HT-29 (cell line): ENCODE results near the gene F13A1. TPM values are rescaled to one million over a fixed set of nuclear protein-coding genes. Genes with fewer than 3 reads are reported as not detected.

Experiments
- DNase-seq: peaks from one replicate; pipeline ENCODE4 v3.0.0-alpha.2; 2015; ENCODE audit warnings: low spot score
- total RNA-seq: library from RNA; depleted of rRNA; stranded (reverse); fragments of >200 nt; shearing (Covaris generic); gene quantifications from 2 replicates; pipeline ENCODE4 v1.2.3, GENCODE V29; 2014

F13A1 gene
- total RNA-seq, 1 experiment from 2014 or later = not detected

GRCh38 chr6:6195080-6195479 is 125.4 kb downstream of the F13A1 start:
- no peak for DNase-seq

GRCh38 chr6:6193221-6193745 is 127.2 kb downstream of the F13A1 start:
- no peak for DNase-seq

DNA sequence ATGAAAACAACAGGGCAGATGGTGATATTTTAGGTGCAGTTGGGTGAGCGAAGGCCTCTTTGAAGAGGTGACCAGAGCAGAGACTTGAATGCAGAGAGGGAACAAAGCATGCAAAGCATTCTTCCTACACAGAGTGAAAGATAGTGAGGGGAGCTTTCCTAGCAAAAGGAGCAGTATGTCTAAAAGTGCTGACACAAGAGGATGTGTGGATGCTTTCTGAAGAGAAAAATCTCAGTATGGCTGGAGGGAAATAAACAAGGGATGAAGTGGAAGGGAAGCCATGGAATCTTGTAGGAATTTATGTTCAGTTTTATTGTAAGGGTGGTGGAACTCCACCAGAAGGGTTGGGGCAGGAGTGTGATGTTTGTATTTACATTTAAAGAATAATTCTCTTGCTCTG is 128.6 kb downstream of the F13A1 start:
- no peak for DNase-seq

DNA sequence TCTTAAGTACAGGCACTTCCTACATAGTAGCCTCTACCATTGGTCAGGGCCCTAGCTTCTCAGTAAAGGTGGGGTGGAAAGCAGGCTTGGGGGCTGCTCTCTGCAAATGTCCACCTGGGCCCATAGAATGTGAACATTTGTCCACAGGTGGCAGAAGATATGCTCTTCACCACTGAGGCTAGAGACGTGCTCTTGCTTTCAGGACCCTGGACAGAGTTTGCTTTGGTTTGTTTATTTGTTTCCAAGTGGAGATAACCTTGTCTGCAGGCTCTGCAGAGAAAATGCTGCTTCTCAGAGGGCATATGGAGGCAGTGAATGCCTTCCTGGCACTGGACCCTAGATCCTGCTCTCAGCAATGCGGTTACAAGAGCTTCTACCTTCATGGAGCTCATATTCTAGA is 129.0 kb downstream of the F13A1 start:
- peak; percentile 1 for DNase-seq

DNA sequence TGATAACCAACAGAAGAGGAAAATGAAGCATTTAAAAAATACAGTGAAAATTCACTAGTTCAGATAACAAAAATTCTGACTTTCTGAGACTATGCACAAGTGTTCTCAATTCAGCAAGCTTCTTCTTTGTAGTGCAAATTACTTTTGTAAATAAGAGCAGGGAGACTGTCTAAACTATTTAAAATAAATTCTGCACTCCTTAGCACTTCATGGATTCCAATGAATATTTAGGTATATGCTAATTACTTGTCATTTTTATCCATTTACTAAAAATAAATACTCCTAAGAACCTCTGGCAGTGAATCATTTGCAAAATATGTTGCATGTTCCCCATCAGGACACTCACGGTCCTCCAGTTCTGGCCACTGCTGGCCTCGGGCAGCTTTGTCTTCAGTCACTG is 139.8 kb downstream of the F13A1 start:
- DNase-seq = no peak

GRCh38 chr6:6179858-6180623 is 140.4 kb downstream of the F13A1 start:
- peak; percentile 6 for DNase-seq

DNA sequence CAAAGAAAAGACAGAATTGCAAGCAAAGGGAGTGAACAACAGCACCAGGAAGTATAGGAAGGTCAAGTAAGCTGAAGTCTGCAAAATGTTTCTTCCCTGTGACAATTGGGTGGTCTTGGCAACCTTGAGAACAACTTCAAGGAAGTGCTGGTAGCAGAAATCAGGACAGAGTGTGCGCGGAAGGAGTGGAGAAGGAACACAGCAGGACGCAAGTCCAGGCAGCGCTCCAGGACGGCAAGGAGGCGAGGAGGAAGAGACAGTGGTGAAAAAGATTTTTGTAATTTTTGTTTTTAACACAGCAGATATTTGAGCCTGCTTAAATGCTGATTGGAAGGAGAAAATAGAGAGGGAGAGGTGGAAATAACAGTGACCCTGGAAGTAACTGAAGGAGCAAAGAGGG is 141.7 kb downstream of the F13A1 start:
- DNase-seq = no peak

DNA sequence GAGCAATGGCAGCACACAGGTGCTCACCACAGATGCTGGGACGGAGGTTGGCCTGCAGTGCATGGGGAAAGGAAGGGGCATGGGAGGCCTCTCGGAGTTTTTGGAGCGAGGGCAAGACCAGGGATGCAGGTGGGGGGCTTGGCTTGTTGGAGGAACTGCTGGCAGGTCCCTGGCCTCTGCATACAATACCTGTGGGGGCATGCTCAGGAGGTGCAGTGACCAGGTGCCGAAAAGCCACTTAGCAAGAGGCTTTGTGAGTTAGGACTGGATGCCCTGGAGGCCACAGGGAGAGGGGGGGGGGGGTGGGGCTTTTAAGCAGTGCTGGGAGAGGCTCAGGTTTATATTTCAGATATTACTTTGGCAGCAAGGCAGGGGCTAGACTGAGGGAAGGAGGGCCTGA is 142.7 kb downstream of the F13A1 start:
- no peak for DNase-seq

DNA sequence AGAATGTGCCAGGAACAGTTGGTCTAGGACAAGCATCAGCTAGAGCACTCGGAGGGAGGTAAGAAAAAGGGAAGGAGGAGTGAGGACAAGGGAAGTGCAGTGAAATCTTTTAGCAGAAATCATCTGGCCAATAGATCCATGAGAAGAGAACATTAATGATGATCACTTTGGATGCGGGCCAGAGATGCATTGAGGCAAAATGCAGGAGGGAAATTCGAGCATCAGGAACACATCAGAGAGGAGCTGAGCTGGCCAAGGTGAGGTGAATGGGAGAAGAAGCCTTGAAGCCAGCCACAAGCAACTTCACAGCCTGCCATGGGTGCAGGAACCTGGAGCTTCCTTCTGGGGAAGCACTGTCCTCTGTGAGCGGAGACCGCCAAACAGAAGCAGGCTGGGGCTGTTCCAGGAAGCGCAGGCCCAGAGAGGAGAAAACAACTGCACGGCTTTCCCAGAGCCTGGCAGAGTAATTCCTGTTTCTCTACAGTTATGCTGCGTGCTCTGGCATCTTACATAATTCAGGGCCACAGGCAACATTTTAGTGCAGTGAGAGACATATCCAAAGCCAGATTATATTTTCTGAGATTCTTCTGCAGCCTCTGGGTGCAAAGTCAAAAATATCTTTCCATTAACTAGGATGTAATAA is 143.8 kb downstream of the F13A1 start:
- DNase-seq = no peak

- no peak for DNase-seq
These were observed 144.3 kb downstream of the F13A1 start for GRCh38 chr6:6176127-6176526.

- no peak for DNase-seq
These were observed 151.3 kb downstream of the F13A1 start for GRCh38 chr6:6169141-6169540.

DNA sequence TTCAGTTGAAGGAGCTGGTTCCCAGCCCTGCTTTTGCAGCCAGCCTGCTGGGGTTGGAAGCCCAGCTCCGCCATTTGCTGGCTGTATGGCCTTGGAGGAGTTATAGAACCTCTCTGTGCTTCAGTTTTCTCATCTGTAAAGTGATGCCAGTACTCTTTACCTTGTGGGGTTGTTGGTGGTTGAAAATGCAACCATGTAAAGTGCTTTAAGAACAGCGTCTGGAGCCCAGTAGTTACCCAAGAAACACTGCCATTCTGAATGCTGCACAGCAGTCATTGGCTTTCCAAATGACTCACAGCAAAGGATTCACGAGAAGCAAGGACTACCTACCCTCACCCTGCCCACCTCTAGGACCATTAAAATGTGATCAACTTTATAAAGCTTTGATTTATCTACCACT is 154.4 kb downstream of the F13A1 start:
- DNase-seq = no peak

DNA sequence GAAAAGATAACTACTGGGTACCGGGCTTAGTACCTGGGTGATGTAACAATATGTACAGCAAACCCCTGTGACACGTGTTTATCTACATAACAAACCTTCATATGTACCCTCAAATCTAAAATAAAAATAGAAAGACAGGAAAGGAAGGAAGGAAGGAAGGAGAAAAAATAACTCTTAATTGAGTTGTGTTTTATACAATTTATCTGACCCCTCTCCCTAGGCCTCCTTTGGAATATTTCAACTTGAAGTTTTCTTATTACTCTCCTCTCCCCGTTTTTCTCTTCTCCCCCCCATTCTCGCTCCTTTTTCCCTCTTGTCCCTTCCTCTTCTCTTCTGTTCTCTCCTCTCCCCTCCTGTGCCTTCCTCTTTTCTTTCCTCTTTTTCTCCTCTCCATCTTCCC is 156.1 kb downstream of the F13A1 start:
- no peak for DNase-seq

DNA sequence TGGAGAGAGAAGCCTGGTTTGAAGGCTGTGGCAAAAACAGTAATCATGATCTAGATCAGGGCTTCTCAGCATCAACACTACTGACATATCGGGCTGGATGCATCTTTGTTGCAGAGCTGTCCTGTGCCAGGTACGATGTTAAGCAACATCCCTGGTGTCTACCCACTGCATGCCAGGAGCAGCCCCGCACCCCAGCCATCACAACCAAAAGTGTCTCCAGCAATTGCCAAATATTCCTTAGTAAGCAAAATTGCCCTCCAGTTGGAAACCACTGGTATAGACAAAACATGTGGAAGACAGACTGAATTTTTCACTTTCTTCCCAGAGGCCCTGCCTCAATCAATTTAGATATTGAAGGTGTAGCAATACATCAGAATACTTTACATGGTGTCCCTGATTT is 166.1 kb downstream of the F13A1 start:
- no peak for DNase-seq

DNA sequence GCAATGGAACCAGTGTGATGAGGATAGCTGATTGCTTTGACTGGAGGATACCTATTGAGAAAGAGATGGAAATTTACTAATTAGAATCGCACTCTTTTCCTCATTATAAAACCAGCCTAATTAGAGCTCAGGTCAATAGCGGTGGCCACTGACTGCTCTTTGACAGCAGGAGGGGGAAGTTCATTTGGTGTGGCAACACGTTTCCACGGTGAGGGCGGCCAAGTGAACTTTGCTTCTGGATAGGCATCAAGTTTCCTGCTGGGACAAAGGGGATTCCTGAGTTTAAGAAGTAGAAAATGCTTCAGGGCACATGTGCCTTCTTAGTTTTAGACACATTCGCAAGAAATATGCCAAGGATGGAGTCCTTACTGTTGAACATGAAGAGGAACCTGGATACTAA is 168.4 kb downstream of the F13A1 start:
- no peak for DNase-seq

DNA sequence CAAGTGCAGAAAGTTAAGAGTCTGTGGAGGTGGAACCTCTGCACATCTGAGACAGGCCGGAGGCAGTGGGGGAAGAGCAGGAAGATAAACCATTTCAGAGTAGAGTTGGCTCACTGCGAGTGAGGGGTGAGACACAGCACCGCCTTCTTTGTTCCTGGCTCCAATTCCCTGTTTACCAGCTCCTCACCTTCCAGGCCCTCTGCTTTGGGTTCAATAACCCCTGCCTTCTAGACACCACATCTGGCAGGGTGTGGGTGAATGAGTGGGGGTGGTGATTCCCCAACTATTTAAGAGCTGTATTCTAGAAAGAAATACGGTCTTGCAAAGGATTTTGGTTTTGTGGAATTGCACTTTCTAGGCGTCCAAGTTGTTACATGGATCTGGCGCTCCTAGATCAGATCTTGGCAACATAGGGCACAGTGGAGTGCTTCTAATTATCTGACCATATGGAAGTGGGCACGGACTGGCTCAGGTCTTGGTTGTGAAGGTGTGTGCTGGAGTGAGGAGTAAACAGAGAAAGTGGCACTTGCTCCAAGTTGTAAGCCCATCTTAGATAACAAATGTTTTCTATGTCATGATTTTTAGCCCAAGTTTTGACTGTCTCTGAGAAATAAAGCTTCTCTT is 172.2 kb downstream of the F13A1 start:
- no peak for DNase-seq

DNA sequence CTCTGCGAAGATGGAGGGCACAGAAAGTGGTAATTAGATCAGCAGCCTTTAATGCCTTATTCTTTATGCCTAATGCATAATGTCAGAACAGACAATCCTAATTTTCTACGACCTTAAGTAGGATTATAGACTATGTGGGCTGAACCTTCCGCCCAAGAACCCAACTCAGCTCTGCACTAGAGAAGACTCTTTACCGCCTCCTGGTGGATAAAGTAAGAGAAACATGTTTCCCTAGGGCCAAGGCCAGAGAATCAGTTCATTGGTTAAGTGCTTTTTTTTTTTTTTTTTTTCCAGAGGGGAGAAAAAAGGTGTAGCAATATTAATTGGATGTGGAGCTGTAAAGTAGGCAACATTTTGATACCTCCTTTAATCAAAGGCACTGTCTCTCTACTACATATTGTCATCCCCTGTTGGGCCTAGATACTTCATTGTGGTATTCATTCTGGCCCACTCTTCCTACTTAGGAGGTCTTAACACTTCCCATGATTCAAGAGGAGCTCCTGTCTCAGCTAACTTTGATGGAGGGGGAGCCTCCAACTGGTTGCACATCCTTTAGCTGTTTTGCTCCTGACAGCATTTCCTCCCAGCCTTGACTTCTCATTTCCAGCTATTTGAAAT is 188.9 kb downstream of the F13A1 start:
- peak; percentile 52 for DNase-seq

DNA sequence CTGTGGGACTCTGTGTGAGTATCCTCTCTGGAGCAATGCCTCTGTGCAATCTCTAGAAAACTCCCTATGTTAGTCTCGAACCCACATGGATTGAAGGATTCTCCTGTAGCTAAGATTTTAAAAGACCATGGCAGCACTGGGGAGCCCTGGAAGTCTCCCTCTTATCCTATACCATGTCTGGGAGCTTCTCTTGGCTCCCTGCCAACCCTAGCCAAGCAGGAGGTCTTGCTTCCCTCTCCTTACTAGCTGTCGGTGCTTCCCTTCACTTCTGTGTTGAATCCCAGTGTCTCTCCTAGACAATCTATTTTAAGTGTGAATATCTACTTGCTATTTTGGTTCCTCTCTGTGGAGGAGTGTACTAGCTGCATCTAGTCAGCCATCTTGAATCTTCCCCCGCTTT is 195.0 kb downstream of the F13A1 start:
- no peak for DNase-seq

- no peak for DNase-seq
These were observed 196.7 kb downstream of the F13A1 start for GRCh38 chr6:6123803-6124202.

- no peak for DNase-seq
These were observed 198.5 kb downstream of the F13A1 start for GRCh38 chr6:6121943-6122342.

- DNase-seq = peak; percentile 23
These were observed 214.9 kb downstream of the F13A1 start for GRCh38 chr6:6105472-6106036.
